IPS DF 19.7 (cell line): Measurements from ENCODE around the gene ACAP3.
"Not testable (repeated sequence)": the region's sequence is repeated elsewhere in the genome, so short reads cannot be mapped to it uniquely, and the experiment has no call there.

Experiments
- DNase-seq: peaks from one replicate; pipeline ENCODE4 v3.0.0-alpha.2; 2013; ENCODE audit warnings: low read depth, low spot score

Gene ACAP3

GRCh38 chr1:1331068-1331965, 23.6 kb upstream of the ACAP3 start, which contains the start of gene TAS1R3:
TSS of gene TAS1R3 (plus strand) at chr1:1331280. CDS start at chr1:1331346, 66 bp downstream.
- no peak for DNase-seq

GRCh38 chr1:1330366-1331067, 22.8 kb upstream of the ACAP3 start:
- DNase-seq: no peak

- DNase-seq: no peak
These were observed 21.8 kb upstream of the ACAP3 start for GRCh38 chr1:1329304-1330210.

- DNase-seq: no peak
These were observed 20.5 kb upstream of the ACAP3 start for GRCh38 chr1:1328254-1328653.

- no peak for DNase-seq
These were observed 19.6 kb upstream of the ACAP3 start for GRCh38 chr1:1327291-1327690.

GRCh38 chr1:1326075-1326605, 18.4 kb upstream of the ACAP3 start:
- no peak for DNase-seq

- DNase-seq: no peak
These were observed 17.8 kb upstream of the ACAP3 start for GRCh38 chr1:1325288-1326074.

- no peak for DNase-seq
These were observed 17.0 kb upstream of the ACAP3 start, which contains the start of the genes CPTP and INTS11 for GRCh38 chr1:1324524-1325287. TSS of gene CPTP (plus strand) at chr1:1324802. CDS start at chr1:1326911, 2,109 bp downstream. TSS of gene INTS11 (minus strand) at chr1:1324660. CDS start at chr1:1324608, 52 bp downstream.

- DNase-seq: no peak
These were observed 16.4 kb upstream of the ACAP3 start for GRCh38 chr1:1324084-1324523.

GRCh38 chr1:1322952-1323351, 15.2 kb upstream of the ACAP3 start:
- DNase-seq: no peak

GRCh38 chr1:1322418-1322817, 14.7 kb upstream of the ACAP3 start:
- no peak for DNase-seq

- no peak for DNase-seq
These were observed 13.7 kb upstream of the ACAP3 start for GRCh38 chr1:1321477-1321876.

GRCh38 chr1:1320666-1321448, 13.1 kb upstream of the ACAP3 start:
- DNase-seq: no peak

GRCh38 chr1:1319646-1319941, 11.9 kb upstream of the ACAP3 start:
- DNase-seq: no peak

GRCh38 chr1:1318777-1319645, 11.3 kb upstream of the ACAP3 start:
- no peak for DNase-seq

GRCh38 chr1:1318131-1318652, 10.5 kb upstream of the ACAP3 start:
- no peak for DNase-seq

GRCh38 chr1:1317420-1317819, 9.7 kb upstream of the ACAP3 start:
- no peak for DNase-seq

GRCh38 chr1:1316199-1316598, 8.5 kb upstream of the ACAP3 start:
- DNase-seq: not testable (repeated sequence)
